ENCODE data around the gene MINDY2. TPM values are rescaled to one million over a fixed set of nuclear protein-coding genes. Genes with fewer than 3 reads are reported as not detected.
"Not testable (repeated sequence)": the region's sequence is repeated elsewhere in the genome, so short reads cannot be mapped to it uniquely, and the experiment has no call there.

MINDY2 gene
- total RNA-seq, 1 donor from 2014 or later: 32.9 TPM

GRCh38 chr15:58852347-58852746 lies 81.2 kb downstream of the MINDY2 start:
- Histone ChIP-seq H3K36me3 (peaks cover 71% of the 10 kb centered on the region), H3K27me3 (ENCODE audit: low read depth) (no peaks in the 10 kb centered on the region), H3K4me3 (no peak overlapping the region), H3K9me3 (no peaks in the 10 kb centered on the region), H3K27ac (no peak overlapping the region), H3K4me1 (no peaks in the 10 kb centered on the region)
- ATAC-seq (no peak), DNase-seq (no peak)
- intact Hi-C loops (cut with DNase I): no loop called here
- no peak for TF ChIP-seq CTCF (IDR thresholded peaks at IDR 0.05)

GRCh38 chr15:58854593-58854992 lies 83.5 kb downstream of the MINDY2 start:
- no peak for ATAC-seq
- Histone ChIP-seq H3K27me3 (ENCODE audit: low read depth) (no peaks in the 10 kb centered on the region), H3K4me1 (no peaks in the 10 kb centered on the region), H3K36me3 (peaks cover 48% of the 10 kb centered on the region), H3K9me3 (no peaks in the 10 kb centered on the region), H3K27ac (no peak overlapping the region), H3K4me3 (no peak overlapping the region)
- TF ChIP-seq CTCF (IDR thresholded peaks at IDR 0.05): no peak
- DNase-seq: no peak
- intact Hi-C loops (cut with DNase I): no loop called here

GRCh38 chr15:58856086-58856485 lies 85.0 kb downstream of the MINDY2 start:
- Histone ChIP-seq H3K27me3 (ENCODE audit: low read depth) (no peaks in the 10 kb centered on the region), H3K9me3 (no peaks in the 10 kb centered on the region), H3K4me1 (no peaks in the 10 kb centered on the region), H3K36me3 (peaks cover 43% of the 10 kb centered on the region), H3K4me3 (no peak overlapping the region), H3K27ac (no peak overlapping the region)
- no peak for TF ChIP-seq CTCF (IDR thresholded peaks at IDR 0.05)
- ATAC-seq (no peak), DNase-seq (no peak)
- intact Hi-C loops (cut with DNase I): no loop called here

DNA sequence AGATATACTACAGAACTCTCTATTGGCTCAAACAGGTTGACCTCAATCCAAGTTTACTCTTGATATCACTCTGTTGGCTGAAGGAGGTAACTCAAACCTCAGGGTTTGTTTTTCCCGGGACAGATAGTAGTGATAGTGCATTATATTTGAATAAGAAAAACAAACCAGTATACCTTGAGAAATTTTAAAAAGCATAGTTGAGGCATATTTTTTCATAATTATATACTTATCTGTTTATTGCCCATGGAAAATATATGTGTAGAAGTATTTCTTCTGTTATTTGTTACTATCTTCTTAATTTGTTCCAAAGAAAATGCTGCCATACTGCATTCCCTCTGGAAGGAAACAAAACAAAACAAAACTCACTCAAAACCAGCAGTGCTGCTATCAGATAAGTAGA lies 85.5 kb downstream of the MINDY2 start:
- ATAC-seq; H3K4me1 ChIP-seq; DNase-seq; H3K4me3 ChIP-seq; H3K27ac ChIP-seq; H3K9me3 ChIP-seq; intact Hi-C loops (cut with DNase I); H3K27me3 ChIP-seq (ENCODE audit: low read depth): not testable (repeated sequence)
- peaks cover 37% of the 10 kb centered on the region for H3K36me3 ChIP-seq

- intact Hi-C loops (cut with DNase I): no loop called here
- DNase-seq (no peak), ATAC-seq (no peak)
- no peaks in the 10 kb centered on the region for H3K36me3 ChIP-seq
- H3K27ac ChIP-seq: no peak overlapping the region
- no peak overlapping the region for H3K4me3 ChIP-seq
- no peak for TF ChIP-seq CTCF (IDR thresholded peaks at IDR 0.05)
- H3K4me1 ChIP-seq: peaks cover 10% of the 10 kb centered on the region
- peaks cover 6% of the 10 kb centered on the region for H3K27me3 ChIP-seq (ENCODE audit: low read depth)
- H3K9me3 ChIP-seq: no peaks in the 10 kb centered on the region
Measured at GRCh38 chr15:58862326-58862725, 91.2 kb downstream of the MINDY2 start.

DNA sequence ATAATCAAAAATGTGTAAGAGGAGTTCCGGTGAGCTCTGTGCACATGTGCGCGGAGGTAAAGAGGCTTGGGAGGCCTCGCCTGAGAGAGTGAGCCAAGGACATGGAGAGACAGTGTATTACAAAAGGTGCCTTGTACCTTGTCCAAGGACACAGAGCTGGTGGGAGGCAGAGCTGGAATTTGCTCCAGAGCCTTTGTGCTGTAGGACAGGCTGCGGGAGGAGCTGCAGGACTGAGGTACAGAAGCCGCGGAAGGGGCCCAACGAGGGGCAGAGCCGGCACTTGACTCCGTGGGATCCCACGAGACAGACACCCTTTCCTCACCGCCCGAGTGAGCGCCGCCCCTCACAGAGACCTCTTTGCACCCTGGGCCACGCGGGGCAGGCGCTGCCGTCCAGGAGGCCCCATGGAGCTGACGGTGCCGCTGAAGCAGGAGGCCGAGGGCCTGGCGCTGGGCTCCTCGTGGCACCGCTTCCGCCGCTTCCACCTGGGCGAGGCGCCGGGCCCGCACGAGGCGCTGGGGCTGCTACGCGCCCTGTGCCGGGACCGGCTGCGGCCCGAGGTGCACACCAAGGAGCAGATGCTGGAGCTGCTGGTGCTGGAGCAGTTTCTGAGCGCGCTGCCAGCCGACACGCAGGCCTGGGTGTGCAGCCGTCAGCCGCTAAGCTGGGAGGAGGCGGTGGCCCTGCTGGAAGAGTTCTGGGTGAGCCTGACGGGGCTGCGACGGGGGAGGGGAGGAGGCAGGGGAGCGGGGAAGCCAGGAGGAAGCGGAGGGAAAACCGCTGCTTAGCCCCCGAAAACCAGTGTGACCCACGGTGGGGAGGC lies 93.7 kb downstream of the MINDY2 start:
- Histone ChIP-seq H3K9me3 (no peaks in the 10 kb centered on the region), H3K4me3 (peak overlapping the region; percentile 43), H3K27ac (no peak overlapping the region), H3K36me3 (no peaks in the 10 kb centered on the region), H3K4me1 (peaks cover 10% of the 10 kb centered on the region), H3K27me3 (ENCODE audit: low read depth) (peaks cover 6% of the 10 kb centered on the region)
- intact Hi-C loops (cut with DNase I): no loop called here
- DNase-seq (no peak), ATAC-seq (peak; percentile 52 to 62)
- no peak for TF ChIP-seq CTCF (IDR thresholded peaks at IDR 0.05)
